ENCODE measurements around the gene EEF1G. TPM values are rescaled to one million over a fixed set of nuclear protein-coding genes. Genes with fewer than 3 reads are reported as not detected.

EEF1G gene
- total and polyA plus RNA-seq, 2 of the 13 experiments (the other 11 are each of a cell fraction or from before 2014, with no cell fraction given) = 1,787 to 2,144 TPM

DNA sequence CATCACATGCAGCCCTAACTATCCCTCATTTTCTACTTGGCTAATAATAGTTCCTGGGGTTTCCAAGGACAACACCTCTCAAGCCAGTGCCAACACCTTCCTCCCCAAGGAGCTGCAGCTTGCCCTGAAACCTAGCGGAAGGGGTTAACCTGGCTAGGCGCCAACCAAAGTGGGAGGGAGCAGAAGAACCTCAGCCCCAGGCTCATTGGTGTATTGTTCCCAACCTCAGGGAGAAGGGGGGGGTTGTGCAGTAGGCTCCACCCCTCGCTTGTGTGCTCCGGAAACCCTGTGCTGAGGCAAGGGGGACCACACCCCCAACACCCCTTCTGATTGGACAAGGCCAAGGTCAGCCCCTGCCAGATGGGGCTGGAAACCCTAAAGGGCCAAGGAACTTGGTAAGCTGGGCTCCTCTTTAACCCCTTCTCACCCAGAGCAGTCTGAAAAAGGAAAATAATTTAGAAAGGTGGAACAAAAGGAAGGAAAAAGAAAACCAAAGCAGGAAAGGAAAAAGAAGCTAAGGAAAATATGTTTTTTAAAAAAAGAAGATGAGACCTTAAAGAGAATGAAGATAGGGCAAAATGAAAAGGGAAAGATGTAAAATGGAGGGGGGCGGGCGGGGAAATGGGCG is 25.5 kb upstream of the EEF1G start (continued):
- TF ChIP-seq ZBTB7A (CRISPR knock-in tag; IDR thresholded peaks at IDR 0.05) (no peak), THYN1 (CRISPR knock-in tag; IDR thresholded peaks at IDR 0.05; ENCODE audit: borderline replicate concordance, low read depth) (0 out of 2 replicates have a peak, but pooled peaks have one; percentile 22), KLF11 (CRISPR knock-in tag; IDR thresholded peaks at IDR 0.05) (no peak), JDP2 (CRISPR knock-in tag; IDR thresholded peaks at IDR 0.05; ENCODE audit: borderline replicate concordance) (no peak), ZNF431 (CRISPR knock-in tag; IDR thresholded peaks at IDR 0.05; ENCODE audit: borderline replicate concordance, low read depth) (no peak), SALL1 (CRISPR knock-in tag; IDR thresholded peaks at IDR 0.05) (peak; percentile 65), EEA1 (CRISPR knock-in tag; IDR thresholded peaks at IDR 0.05; ENCODE audit: borderline replicate concordance) (no peak), WIZ (CRISPR knock-in tag; IDR thresholded peaks at IDR 0.05) (no peak), POLR2AphosphoS2 (IDR thresholded peaks at IDR 0.05; ENCODE audit: low read depth, low read length) (no peak)
- TF ChIP-seq, protein P1, sequence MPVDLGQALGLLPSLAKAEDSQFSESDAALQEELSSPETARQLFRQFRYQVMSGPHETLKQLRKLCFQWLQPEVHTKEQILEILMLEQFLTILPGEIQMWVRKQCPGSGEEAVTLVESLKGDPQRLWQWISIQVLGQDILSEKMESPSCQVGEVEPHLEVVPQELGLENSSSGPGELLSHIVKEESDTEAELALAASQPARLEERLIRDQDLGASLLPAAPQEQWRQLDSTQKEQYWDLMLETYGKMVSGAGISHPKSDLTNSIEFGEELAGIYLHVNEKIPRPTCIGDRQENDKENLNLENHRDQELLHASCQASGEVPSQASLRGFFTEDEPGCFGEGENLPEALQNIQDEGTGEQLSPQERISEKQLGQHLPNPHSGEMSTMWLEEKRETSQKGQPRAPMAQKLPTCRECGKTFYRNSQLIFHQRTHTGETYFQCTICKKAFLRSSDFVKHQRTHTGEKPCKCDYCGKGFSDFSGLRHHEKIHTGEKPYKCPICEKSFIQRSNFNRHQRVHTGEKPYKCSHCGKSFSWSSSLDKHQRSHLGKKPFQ (CRISPR knock-in tag; IDR thresholded peaks at IDR 0.05; ENCODE audit: insufficient replicate concordance) = no peak
- TF ChIP-seq, protein P2, sequence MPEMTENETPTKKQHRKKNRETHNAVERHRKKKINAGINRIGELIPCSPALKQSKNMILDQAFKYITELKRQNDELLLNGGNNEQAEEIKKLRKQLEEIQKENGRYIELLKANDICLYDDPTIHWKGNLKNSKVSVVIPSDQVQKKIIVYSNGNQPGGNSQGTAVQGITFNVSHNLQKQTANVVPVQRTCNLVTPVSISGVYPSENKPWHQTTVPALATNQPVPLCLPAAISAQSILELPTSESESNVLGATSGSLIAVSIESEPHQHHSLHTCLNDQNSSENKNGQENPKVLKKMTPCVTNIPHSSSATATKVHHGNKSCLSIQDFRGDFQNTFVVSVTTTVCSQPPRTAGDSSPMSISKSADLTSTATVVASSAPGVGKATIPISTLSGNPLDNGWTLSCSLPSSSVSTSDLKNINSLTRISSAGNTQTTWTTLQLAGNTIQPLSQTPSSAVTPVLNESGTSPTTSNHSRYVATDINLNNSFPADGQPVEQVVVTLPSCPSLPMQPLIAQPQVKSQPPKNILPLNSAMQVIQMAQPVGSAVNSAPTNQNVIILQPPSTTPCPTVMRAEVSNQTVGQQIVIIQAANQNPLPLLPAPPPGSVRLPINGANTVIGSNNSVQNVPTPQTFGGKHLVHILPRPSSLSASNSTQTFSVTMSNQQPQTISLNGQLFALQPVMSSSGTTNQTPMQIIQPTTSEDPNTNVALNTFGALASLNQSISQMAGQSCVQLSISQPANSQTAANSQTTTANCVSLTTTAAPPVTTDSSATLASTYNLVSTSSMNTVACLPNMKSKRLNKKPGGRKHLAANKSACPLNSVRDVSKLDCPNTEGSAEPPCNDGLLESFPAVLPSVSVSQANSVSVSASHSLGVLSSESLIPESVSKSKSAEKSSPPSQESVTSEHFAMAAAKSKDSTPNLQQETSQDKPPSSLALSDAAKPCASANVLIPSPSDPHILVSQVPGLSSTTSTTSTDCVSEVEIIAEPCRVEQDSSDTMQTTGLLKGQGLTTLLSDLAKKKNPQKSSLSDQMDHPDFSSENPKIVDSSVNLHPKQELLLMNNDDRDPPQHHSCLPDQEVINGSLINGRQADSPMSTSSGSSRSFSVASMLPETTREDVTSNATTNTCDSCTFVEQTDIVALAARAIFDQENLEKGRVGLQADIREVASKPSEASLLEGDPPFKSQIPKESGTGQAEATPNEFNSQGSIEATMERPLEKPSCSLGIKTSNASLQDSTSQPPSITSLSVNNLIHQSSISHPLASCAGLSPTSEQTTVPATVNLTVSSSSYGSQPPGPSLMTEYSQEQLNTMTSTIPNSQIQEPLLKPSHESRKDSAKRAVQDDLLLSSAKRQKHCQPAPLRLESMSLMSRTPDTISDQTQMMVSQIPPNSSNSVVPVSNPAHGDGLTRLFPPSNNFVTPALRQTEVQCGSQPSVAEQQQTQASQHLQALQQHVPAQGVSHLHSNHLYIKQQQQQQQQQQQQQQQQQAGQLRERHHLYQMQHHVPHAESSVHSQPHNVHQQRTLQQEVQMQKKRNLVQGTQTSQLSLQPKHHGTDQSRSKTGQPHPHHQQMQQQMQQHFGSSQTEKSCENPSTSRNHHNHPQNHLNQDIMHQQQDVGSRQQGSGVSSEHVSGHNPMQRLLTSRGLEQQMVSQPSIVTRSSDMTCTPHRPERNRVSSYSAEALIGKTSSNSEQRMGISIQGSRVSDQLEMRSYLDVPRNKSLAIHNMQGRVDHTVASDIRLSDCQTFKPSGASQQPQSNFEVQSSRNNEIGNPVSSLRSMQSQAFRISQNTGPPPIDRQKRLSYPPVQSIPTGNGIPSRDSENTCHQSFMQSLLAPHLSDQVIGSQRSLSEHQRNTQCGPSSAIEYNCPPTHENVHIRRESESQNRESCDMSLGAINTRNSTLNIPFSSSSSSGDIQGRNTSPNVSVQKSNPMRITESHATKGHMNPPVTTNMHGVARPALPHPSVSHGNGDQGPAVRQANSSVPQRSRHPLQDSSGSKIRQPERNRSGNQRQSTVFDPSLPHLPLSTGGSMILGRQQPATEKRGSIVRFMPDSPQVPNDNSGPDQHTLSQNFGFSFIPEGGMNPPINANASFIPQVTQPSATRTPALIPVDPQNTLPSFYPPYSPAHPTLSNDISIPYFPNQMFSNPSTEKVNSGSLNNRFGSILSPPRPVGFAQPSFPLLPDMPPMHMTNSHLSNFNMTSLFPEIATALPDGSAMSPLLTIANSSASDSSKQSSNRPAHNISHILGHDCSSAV (CRISPR knock-in tag; IDR thresholded peaks at IDR 0.05; ENCODE audit: borderline replicate concordance) = no peak
- TF ChIP-seq, protein P3, sequence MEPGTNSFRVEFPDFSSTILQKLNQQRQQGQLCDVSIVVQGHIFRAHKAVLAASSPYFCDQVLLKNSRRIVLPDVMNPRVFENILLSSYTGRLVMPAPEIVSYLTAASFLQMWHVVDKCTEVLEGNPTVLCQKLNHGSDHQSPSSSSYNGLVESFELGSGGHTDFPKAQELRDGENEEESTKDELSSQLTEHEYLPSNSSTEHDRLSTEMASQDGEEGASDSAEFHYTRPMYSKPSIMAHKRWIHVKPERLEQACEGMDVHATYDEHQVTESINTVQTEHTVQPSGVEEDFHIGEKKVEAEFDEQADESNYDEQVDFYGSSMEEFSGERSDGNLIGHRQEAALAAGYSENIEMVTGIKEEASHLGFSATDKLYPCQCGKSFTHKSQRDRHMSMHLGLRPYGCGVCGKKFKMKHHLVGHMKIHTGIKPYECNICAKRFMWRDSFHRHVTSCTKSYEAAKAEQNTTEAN (CRISPR knock-in tag; conservative IDR thresholded peaks at IDR 0.05) = 0 out of 2 replicates have a peak, but pooled peaks have one; percentile 22
- TF ChIP-seq, protein P4, sequence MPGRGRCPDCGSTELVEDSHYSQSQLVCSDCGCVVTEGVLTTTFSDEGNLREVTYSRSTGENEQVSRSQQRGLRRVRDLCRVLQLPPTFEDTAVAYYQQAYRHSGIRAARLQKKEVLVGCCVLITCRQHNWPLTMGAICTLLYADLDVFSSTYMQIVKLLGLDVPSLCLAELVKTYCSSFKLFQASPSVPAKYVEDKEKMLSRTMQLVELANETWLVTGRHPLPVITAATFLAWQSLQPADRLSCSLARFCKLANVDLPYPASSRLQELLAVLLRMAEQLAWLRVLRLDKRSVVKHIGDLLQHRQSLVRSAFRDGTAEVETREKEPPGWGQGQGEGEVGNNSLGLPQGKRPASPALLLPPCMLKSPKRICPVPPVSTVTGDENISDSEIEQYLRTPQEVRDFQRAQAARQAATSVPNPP (CRISPR knock-in tag; IDR thresholded peaks at IDR 0.05) = no peak
- TF ChIP-seq, protein P5, sequence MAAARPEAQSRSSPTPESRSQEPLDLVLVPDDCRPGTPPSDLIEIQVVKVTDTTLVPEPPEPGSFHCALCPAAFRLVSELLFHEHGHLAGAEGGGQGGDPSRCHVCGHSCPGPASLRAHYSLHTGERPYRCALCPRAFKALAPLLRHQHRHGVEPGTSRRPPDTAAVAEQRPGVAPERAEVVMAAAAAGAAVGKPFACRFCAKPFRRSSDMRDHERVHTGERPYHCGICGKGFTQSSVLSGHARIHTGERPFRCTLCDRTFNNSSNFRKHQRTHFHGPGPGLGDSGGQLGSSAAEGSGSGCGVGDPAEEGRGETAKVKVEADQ (CRISPR knock-in tag; IDR thresholded peaks at IDR 0.05; ENCODE audit: borderline replicate concordance) = no peak

All from HepG2 (cell line).